ENCODE data around the gene BUB3. TPM values are rescaled to one million over a fixed set of nuclear protein-coding genes. Genes with fewer than 3 reads are reported as not detected.

BUB3 gene
- total RNA-seq, result 40.0 TPM
- long read RNA-seq, full-length matches to known transcripts, result 70 of 80 reads
- long read RNA-seq, partial matches to known transcripts, result 8 of 80 reads
- long read RNA-seq, other reads (novel, unspliced or antisense), result 2 of 80 reads

GRCh38 chr10:123154092-123154710, at the start of gene BUB3:
TSS of gene BUB3 (plus strand) at chr10:123154402. CDS start at chr10:123154918, 516 bp downstream.
- ATAC-seq, result peak; percentile 99
- peak; percentile 97 for DNase-seq
- intact Hi-C loops (cut with micrococcal nuclease), result no loop called here

GRCh38 chr10:123109466-123109865, 44.7 kb upstream of the BUB3 start:
- intact Hi-C loops (cut with micrococcal nuclease), result no loop called here
- no peak for ATAC-seq
- no peak for DNase-seq

- DNase-seq, result no peak
- no peak for ATAC-seq
- intact Hi-C loops (cut with micrococcal nuclease), result no loop called here
Measured at GRCh38 chr10:123117644-123118417, 36.4 kb upstream of the BUB3 start.

GRCh38 chr10:123119081-123119480, 35.1 kb upstream of the BUB3 start:
- intact Hi-C loops (cut with micrococcal nuclease), result no loop called here
- no peak for DNase-seq
- no peak for ATAC-seq

- DNase-seq (no peak), ATAC-seq (no peak)
- intact Hi-C loops (cut with micrococcal nuclease), result no loop called here
Measured at GRCh38 chr10:123126246-123126645, 28.0 kb upstream of the BUB3 start.

- intact Hi-C loops (cut with micrococcal nuclease), result loop anchor here (5.0 kb wide), 1 partner anchor 428 kb away; no protein-coding TSS in a partner anchor
- no peak for DNase-seq
Measured at GRCh38 chr10:123129618-123130271, 24.5 kb upstream of the BUB3 start.

GRCh38 chr10:123132576-123133477, 21.4 kb upstream of the BUB3 start:
- DNase-seq (peak; percentile 87), ATAC-seq (peak; percentile 90)
- intact Hi-C loops (cut with micrococcal nuclease), result loop anchor here (5.0 kb wide), 1 partner anchor 424 kb away; no protein-coding TSS in a partner anchor

More at GRCh38 chr10:123129618-123130271, 24.5 kb upstream of the BUB3 start:
- no peak for ATAC-seq

- DNase-seq, result no peak
- no peak for ATAC-seq
- intact Hi-C loops (cut with micrococcal nuclease), result loop anchor here (5.0 kb wide), 1 partner anchor 424 kb away; no protein-coding TSS in a partner anchor
Measured at GRCh38 chr10:123133541-123134342, 20.5 kb upstream of the BUB3 start.

- intact Hi-C loops (cut with micrococcal nuclease), result loop anchor here (5.0 kb wide), 1 partner anchor 423 kb away; no protein-coding TSS in a partner anchor
- DNase-seq (no peak), ATAC-seq (no peak)
Measured at GRCh38 chr10:123134343-123134914, 19.8 kb upstream of the BUB3 start.

- no peak for ATAC-seq
Measured at GRCh38 chr10:123134915-123135414, 19.2 kb upstream of the BUB3 start.

GRCh38 chr10:123135415-123136141, 18.6 kb upstream of the BUB3 start, which contains the start of gene HMX3:
TSS of gene HMX3 (plus strand) at chr10:123135970. CDS start at chr10:123136051, 81 bp downstream.
- intact Hi-C loops (cut with micrococcal nuclease), result no loop called here
- ATAC-seq (no peak), DNase-seq (no peak)

More at GRCh38 chr10:123134915-123135414, 19.2 kb upstream of the BUB3 start:
- intact Hi-C loops (cut with micrococcal nuclease), result loop anchor here (5.0 kb wide), 1 partner anchor 422 kb away; no protein-coding TSS in a partner anchor
- DNase-seq, result no peak

- intact Hi-C loops (cut with micrococcal nuclease), result no loop called here
- ATAC-seq (no peak), DNase-seq (no peak)
Measured at GRCh38 chr10:123136221-123136805, 17.9 kb upstream of the BUB3 start.

GRCh38 chr10:123136806-123137642, 17.2 kb upstream of the BUB3 start:
- DNase-seq (no peak), ATAC-seq (no peak)
- intact Hi-C loops (cut with micrococcal nuclease), result no loop called here

GRCh38 chr10:123139165-123139520, 15.1 kb upstream of the BUB3 start:
- no peak for DNase-seq
- ATAC-seq, result no peak
- intact Hi-C loops (cut with micrococcal nuclease), result no loop called here

- ATAC-seq (no peak), DNase-seq (no peak)
- intact Hi-C loops (cut with micrococcal nuclease), result no loop called here
Measured at GRCh38 chr10:123139521-123140163, 14.6 kb upstream of the BUB3 start.
